HEK293T (cell line): ENCODE results near the gene PLGLB1.
"Not testable (repeated sequence)": the region's sequence is repeated elsewhere in the genome, so short reads cannot be mapped to it uniquely, and the experiment has no call there.

Experiments
- ELF4 ChIP-seq: fragments of 450-650 bp; IDR thresholded peaks from 2 replicates; pipeline ENCODE4 v1.6.1; 2017; ENCODE audit warnings: antibody characterized with exemption
- FOXM1 ChIP-seq: fragments of 450-650 bp; IDR thresholded peaks from 2 replicates; pipeline ENCODE4 v1.6.1; 2017; ENCODE audit warnings: mild to moderate bottlenecking, borderline replicate concordance
- HDGF ChIP-seq: fragments of 450-650 bp; IDR thresholded peaks from 2 replicates; pipeline ENCODE4 v1.6.1; 2017; ENCODE audit warnings: antibody characterized with exemption, borderline replicate concordance
- L3MBTL2 ChIP-seq: fragments of 450-650 bp; conservative IDR thresholded peaks from 2 replicates; pipeline ENCODE4 v1.6.1; 2016; ENCODE audit warnings: mild to moderate bottlenecking
- NFRKB ChIP-seq: fragments of 450-650 bp; IDR thresholded peaks from 2 replicates; pipeline ENCODE4 v1.6.1; 2016; ENCODE audit warnings: mild to moderate bottlenecking, moderate library complexity
- SP1 ChIP-seq: fragments of 450-650 bp; IDR thresholded peaks from 2 replicates; pipeline ENCODE4 v1.6.1; 2017
- SUZ12 ChIP-seq: fragments of 450-650 bp; IDR thresholded peaks from 2 replicates; pipeline ENCODE4 v1.6.1; 2016; ENCODE audit warnings: mild to moderate bottlenecking

- not testable (repeated sequence) for TF ChIP-seq SUZ12, ELF4, FOXM1, SP1, L3MBTL2, NFRKB, HDGF
Observed at GRCh38 chr2:87056843-87057242, 35.2 kb upstream of the PLGLB1 start.
